Lung (tissue), 12 donors: ENCODE results near the gene TBPL1. TPM values are rescaled to one million over a fixed set of nuclear protein-coding genes. Genes with fewer than 3 reads are reported as not detected.

Experiments used
- ATAC-seq: fragments of 200-7000 bp; cut with Tn5 transposase; one replicate; pipeline ENCODE4 v1.9.1; 2020; ENCODE audit warnings: moderate number of reproducible peaks; ENCODE audit not compliant: insufficient read depth, low FRiP score
- DNase-seq, 3 donors: peaks; one replicate each; pipeline ENCODE4 v3.0.0-alpha.2; 2013 to 2017
- H3K27ac ChIP-seq, 2 donors: one replicate each; pipeline ENCODE4 v1.5.1; 2013; ENCODE audit warnings: mild to moderate bottlenecking in 2 of 2, moderate library complexity in 2 of 2, control low read depth in 1 of 2, inconsistent platforms in 1 of 2, low read depth in 1 of 2, low read length in 1 of 2
- H3K27me3 ChIP-seq, 3 donors: one replicate each; pipeline ENCODE4 v1.5.1; 2013; ENCODE audit warnings: low read length in 2 of 3; ENCODE audit not compliant: control insufficient read depth in 3 of 3, insufficient read depth in 3 of 3
- H3K36me3 ChIP-seq, 4 donors: one replicate each; pipeline ENCODE4 v1.5.1; 2013; ENCODE audit warnings: low read length in 4 of 4, mild to moderate bottlenecking in 1 of 4, moderate library complexity in 1 of 4; ENCODE audit not compliant: control insufficient read depth in 4 of 4, insufficient read depth in 4 of 4
- H3K4me1 ChIP-seq, 5 donors: one replicate each; pipeline ENCODE4 v1.5.1; 2013; ENCODE audit warnings: low read length in 5 of 5, mild to moderate bottlenecking in 2 of 5, moderate library complexity in 1 of 5; ENCODE audit not compliant: control insufficient read depth in 5 of 5, insufficient read depth in 5 of 5
- H3K4me3 ChIP-seq: one replicate; pipeline ENCODE4 v1.5.1; 2013; ENCODE audit warnings: mild to moderate bottlenecking, control low read depth, moderate library complexity
- H3K9ac ChIP-seq, 2 donors: one replicate each; pipeline ENCODE4 v1.5.1; 2013; ENCODE audit warnings: low read length in 2 of 2, control low read depth in 1 of 2; ENCODE audit not compliant: insufficient read depth in 1 of 2
- H3K9me3 ChIP-seq, 4 donors: one replicate each; pipeline ENCODE4 v1.5.1; 2013; ENCODE audit warnings: low read length in 3 of 4, mild to moderate bottlenecking in 1 of 4, moderate library complexity in 1 of 4; ENCODE audit not compliant: control insufficient read depth in 4 of 4, insufficient read depth in 3 of 4
- WGBS, 2 donors: extraction: QIAGEN DNeasy Blood & Tissue Kit; methylation state at CpG; one replicate each; pipeline ENCODE4 v1.1.7; 2013; 5-methylcytosine and 5-hydroxymethylcytosine counted together
- polyA plus RNA-seq, 2 donors: library from polyadenylated mRNA; stranded (reverse); fragments of 200-250 nt; gene quantifications; one replicate each; pipeline ENCODE4 v1.2.1, GENCODE V29; 2013
- total RNA-seq, 2 donors: library from RNA; depleted of rRNA in 1 of 2; stranded (reverse); fragments of >200 nt in 1 of 2; gene quantifications; one replicate each; pipeline ENCODE4 v1.2.1, GENCODE V29; 2014 to 2021
- TF ChIP-seq, protein P1 (sequence below): IDR thresholded peaks from 2 replicates; pipeline ENCODE4 v1.5.1; 2012; ENCODE audit warnings: mild to moderate bottlenecking; ENCODE audit errors: control extremely low read depth, extremely low read depth
- donor health status: control.
- donor health status: control.
- donor health status: Bipolar disorder and iron deficiency.
- donor health status: healthy.
- donor health status: DM: yes; HTN: yes; CAD: no.

The TBPL1 gene
- total and polyA plus RNA-seq, 4 donors = 20.4 to 31.3 (median 23.0) TPM

DNA sequence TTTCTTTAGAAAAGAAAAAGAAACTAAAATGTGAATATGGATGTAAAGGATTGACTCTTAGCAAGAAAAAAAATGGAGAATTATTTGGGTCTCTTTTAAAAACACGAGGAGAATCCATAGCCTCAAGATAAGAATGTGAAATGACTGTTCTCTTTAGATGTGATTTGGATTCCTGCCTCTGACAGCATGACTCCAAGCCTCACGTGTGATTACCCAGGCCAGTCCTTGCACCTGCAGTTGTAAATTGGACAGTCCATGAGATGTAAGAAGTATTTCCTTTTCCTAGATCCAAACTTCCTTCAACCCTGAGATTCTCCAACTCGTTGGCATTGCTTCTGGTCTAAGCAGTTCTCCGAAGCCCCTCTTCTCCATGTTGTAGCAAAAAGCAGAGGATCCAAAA, 67.5 kb downstream of the TBPL1 start:
- Histone ChIP-seq H3K27ac (no peak overlapping the region), H3K4me1 (peaks cover 0 to 5% (median 0%) of the 10 kb centered on the region in 5 donors), H3K36me3 (peaks cover 0 to 2% (median 0%) of the 10 kb centered on the region in 4 donors), H3K4me3 (no peak overlapping the region), H3K27me3 (no peaks in the 10 kb centered on the region), H3K9ac (no peak overlapping the region), H3K9me3 (peaks cover 0 to 2% (median 0%) of the 10 kb centered on the region in 4 donors)
- no peak for DNase-seq
- no peak for ATAC-seq
- TF ChIP-seq, protein P1, sequence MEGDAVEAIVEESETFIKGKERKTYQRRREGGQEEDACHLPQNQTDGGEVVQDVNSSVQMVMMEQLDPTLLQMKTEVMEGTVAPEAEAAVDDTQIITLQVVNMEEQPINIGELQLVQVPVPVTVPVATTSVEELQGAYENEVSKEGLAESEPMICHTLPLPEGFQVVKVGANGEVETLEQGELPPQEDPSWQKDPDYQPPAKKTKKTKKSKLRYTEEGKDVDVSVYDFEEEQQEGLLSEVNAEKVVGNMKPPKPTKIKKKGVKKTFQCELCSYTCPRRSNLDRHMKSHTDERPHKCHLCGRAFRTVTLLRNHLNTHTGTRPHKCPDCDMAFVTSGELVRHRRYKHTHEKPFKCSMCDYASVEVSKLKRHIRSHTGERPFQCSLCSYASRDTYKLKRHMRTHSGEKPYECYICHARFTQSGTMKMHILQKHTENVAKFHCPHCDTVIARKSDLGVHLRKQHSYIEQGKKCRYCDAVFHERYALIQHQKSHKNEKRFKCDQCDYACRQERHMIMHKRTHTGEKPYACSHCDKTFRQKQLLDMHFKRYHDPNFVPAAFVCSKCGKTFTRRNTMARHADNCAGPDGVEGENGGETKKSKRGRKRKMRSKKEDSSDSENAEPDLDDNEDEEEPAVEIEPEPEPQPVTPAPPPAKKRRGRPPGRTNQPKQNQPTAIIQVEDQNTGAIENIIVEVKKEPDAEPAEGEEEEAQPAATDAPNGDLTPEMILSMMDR = no peak
- 62 to 70% methylated on average over 4 of the region's 4 CpGs for WGBS, 2 donors

DNA sequence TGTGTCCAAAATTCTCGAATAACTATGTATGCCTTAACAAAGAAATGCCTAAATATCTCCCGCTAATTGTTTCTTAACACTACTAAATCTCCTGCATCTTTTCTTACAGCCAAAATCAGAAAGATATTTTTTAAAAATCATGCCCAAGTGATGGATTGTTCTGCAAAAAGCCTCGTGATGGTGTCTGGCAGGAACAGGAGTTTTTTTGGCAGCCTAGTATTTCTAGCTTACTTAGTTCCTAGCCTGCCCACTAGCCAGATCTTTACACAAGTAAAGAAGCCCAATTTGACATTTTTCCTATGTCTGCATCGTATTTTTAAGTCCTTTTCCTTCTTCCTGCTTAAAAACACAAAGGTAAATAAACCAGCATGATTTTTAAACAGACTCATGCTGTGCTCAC, 67.9 kb downstream of the TBPL1 start:
- no peak overlapping the region for H3K4me3 ChIP-seq
- TF ChIP-seq, protein P1 = no peak
- WGBS, 2 donors = 66 to 70% methylated on average over 4 of the region's 4 CpGs
- H3K9me3 ChIP-seq = peaks cover 0 to 2% (median 0%) of the 10 kb centered on the region in 4 donors
- ATAC-seq = no peak
- H3K27me3 ChIP-seq = no peaks in the 10 kb centered on the region
- no peak overlapping the region for H3K27ac ChIP-seq
- H3K36me3 ChIP-seq = peaks cover 0 to 2% (median 0%) of the 10 kb centered on the region in 4 donors
- peaks cover 0 to 5% (median 0%) of the 10 kb centered on the region in 5 donors for H3K4me1 ChIP-seq
- H3K9ac ChIP-seq = no peak overlapping the region
- no peak for DNase-seq

GRCh38 chr6:134021396-134022122, 68.5 kb downstream of the TBPL1 start:
- 37 to 70% methylated on average over 5 of the region's 5 CpGs for WGBS, 2 donors
- no peak for ATAC-seq

More at GRCh38 chr6:134021396-134022122, 68.5 kb downstream of the TBPL1 start:
- Histone ChIP-seq H3K27ac (no peak overlapping the region), H3K4me1 (peaks cover 0 to 5% (median 0%) of the 10 kb centered on the region in 5 donors), H3K27me3 (no peaks in the 10 kb centered on the region), H3K4me3 (no peak overlapping the region), H3K9ac (no peak overlapping the region), H3K9me3 (peaks cover 0 to 2% (median 0%) of the 10 kb centered on the region in 4 donors), H3K36me3 (peaks cover 0 to 2% (median under 1%) of the 10 kb centered on the region in 4 donors)
- DNase-seq = no peak
- TF ChIP-seq, protein P1 = no peak
